Activated CD8-positive, alpha-beta T cell treated with anti-CD3 and anti-CD28 coated beads for 36 hours (primary cell): ENCODE results near the gene ACBD5. TPM values are rescaled to one million over a fixed set of nuclear protein-coding genes. Genes with fewer than 3 reads are reported as not detected.
A peak's percentile ranks its signal among the peaks of the same experiment; 100 is the strongest.

Experiments
- ATAC-seq: fragments of 200-7000 bp; cut with Tn5 transposase; one replicate; pipeline ENCODE4 v1.10.0; 2021; ENCODE audit warnings: mild to moderate bottlenecking, moderate library complexity
- CTCF ChIA-PET: fragments of 350-600 bp; sonication (Branson Sonifier 250); formaldehyde crosslinking; loops from one replicate; lab custom pipeline; 2021; ENCODE audit warnings: antibody characterized with exemption; lab: Charles Lee
- POLR2A ChIA-PET: fragments of 350-600 bp; sonication (Branson Sonifier 250); formaldehyde crosslinking; loops from one replicate; lab custom pipeline; 2021; ENCODE audit warnings: antibody characterized with exemption; lab: Charles Lee
- DNase-seq: peaks from one replicate; pipeline ENCODE4 v3.0.0-alpha.2; 2020
- H3K27ac Mint-ChIP-seq: one replicate; pipeline ENCODE4 v1.8.0; 2021; ENCODE audit warnings: mild to moderate bottlenecking, mixed read lengths
- H3K27me3 Mint-ChIP-seq: one replicate; pipeline ENCODE4 v1.8.0; 2021; ENCODE audit warnings: mixed read lengths
- H3K36me3 Mint-ChIP-seq: one replicate; pipeline ENCODE4 v1.8.0; 2021; ENCODE audit warnings: low read depth, mixed read lengths
- H3K4me1 Mint-ChIP-seq: one replicate; pipeline ENCODE4 v1.8.0; 2021; ENCODE audit warnings: low read depth, mixed read lengths
- H3K4me3 Mint-ChIP-seq: one replicate; pipeline ENCODE4 v1.8.0; 2021; ENCODE audit warnings: mild to moderate bottlenecking, moderate library complexity, mixed read lengths
- H3K9me3 Mint-ChIP-seq: one replicate; pipeline ENCODE4 v1.8.0; 2021; ENCODE audit warnings: mixed read lengths
- CTCF ChIP-seq: fragments of 200-600 bp; IDR thresholded peaks from one replicate; pipeline ENCODE4 v1.8.0; 2022; ENCODE audit warnings: antibody characterized with exemption, mild to moderate bottlenecking
- intact Hi-C: fragments of 100-400 bp; cut with micrococcal nuclease; formaldehyde crosslinking; loops from one replicate; pipeline ENCODE4 v1.10.0; 2022
- total RNA-seq, 2 experiments: library from RNA; stranded (reverse); gene quantifications; one replicate each; pipeline ENCODE4 v1.2.3, GENCODE V29; 2021

ACBD5 gene
- total RNA-seq, 2 experiments from 2014 or later = 17.0 to 19.0 TPM

- ChIA-PET CTCF (no interaction called here), POLR2A (interaction anchor here (1.1 kb wide), 1 partner anchor 22 kb away, joined by 3 read pairs; no protein-coding TSS in a partner anchor)
- H3K9me3 Mint-ChIP-seq = no peaks in the 10 kb centered on the region
- intact Hi-C loops = no loop called here
- TF ChIP-seq CTCF = no peak
- DNase-seq (no peak), ATAC-seq (no peak)
- no peak overlapping the region for H3K4me3 Mint-ChIP-seq
- no peaks in the 10 kb centered on the region for H3K27me3 Mint-ChIP-seq
- peaks cover 25% of the 10 kb centered on the region for H3K36me3 Mint-ChIP-seq
- peaks cover 12% of the 10 kb centered on the region for H3K4me1 Mint-ChIP-seq
- H3K27ac Mint-ChIP-seq = no peak overlapping the region
These were observed 5.2 kb upstream of the ACBD5 start for GRCh38 chr10:27245836-27246235.

- no peak for DNase-seq
- ChIA-PET CTCF (no interaction called here), POLR2A (no interaction called here)
- no peaks in the 10 kb centered on the region for H3K9me3 Mint-ChIP-seq
- peaks cover 12% of the 10 kb centered on the region for H3K4me1 Mint-ChIP-seq
- ATAC-seq = no peak
- H3K27ac Mint-ChIP-seq = no peak overlapping the region
- TF ChIP-seq CTCF = no peak
- H3K36me3 Mint-ChIP-seq = peaks cover 26% of the 10 kb centered on the region
- intact Hi-C loops = loop anchor here (5.0 kb wide), 1 partner anchor 143 kb away; the partner anchor contains the start of gene ANKRD26
- no peak overlapping the region for H3K4me3 Mint-ChIP-seq
- no peaks in the 10 kb centered on the region for H3K27me3 Mint-ChIP-seq
These were observed 4.4 kb upstream of the ACBD5 start for GRCh38 chr10:27244976-27245375.

GRCh38 chr10:27242951-27243551, 2.5 kb upstream of the ACBD5 start:
- peak; percentile 86 for DNase-seq
- peaks cover 19% of the 10 kb centered on the region for H3K4me1 Mint-ChIP-seq
- no peaks in the 10 kb centered on the region for H3K27me3 Mint-ChIP-seq
- H3K27ac Mint-ChIP-seq = peak overlapping the region; percentile 99
- peak overlapping the region; percentile 94 for H3K4me3 Mint-ChIP-seq
- ChIA-PET POLR2A (interaction anchor here (0.5 to 2.9 kb wide), 19 partner anchors 9 to 1092 kb away, joined by 3 to 38 read pairs (median 3); partner anchors contain the start of genes MASTL, RAB18 and YME1L1), CTCF (interaction anchor here (1.1 to 1.7 kb wide), 4 partner anchors 9 to 86 kb away, joined by 3 to 11 read pairs (median 4); no protein-coding TSS in a partner anchor)
- ATAC-seq = peak; percentile 48
- intact Hi-C loops = loop anchor here (1.0 to 5.0 kb wide), 2 partner anchors 88 to 141 kb away; partner anchors contain the start of genes ANKRD26 and MASTL
- H3K36me3 Mint-ChIP-seq = peaks cover 28% of the 10 kb centered on the region
- no peaks in the 10 kb centered on the region for H3K9me3 Mint-ChIP-seq
- no peak for TF ChIP-seq CTCF

GRCh38 chr10:27242473-27242950, 1.9 kb upstream of the ACBD5 start:
- CTCF ChIA-PET = interaction anchor here (1.3 to 1.7 kb wide), 3 partner anchors 9 to 85 kb away, joined by 3 to 11 read pairs (median 4); no protein-coding TSS in a partner anchor

More at GRCh38 chr10:27242473-27242950, 1.9 kb upstream of the ACBD5 start:
- Mint-ChIP-seq H3K4me1 (peaks cover 19% of the 10 kb centered on the region), H3K4me3 (peak overlapping the region; percentile 94), H3K9me3 (no peaks in the 10 kb centered on the region), H3K36me3 (peaks cover 28% of the 10 kb centered on the region), H3K27ac (peak overlapping the region; percentile 99), H3K27me3 (no peaks in the 10 kb centered on the region)
- POLR2A ChIA-PET = interaction anchor here (0.5 to 2.9 kb wide), 18 partner anchors 9 to 1092 kb away, joined by 3 to 38 read pairs (median 3); partner anchors contain the start of genes MASTL, RAB18 and YME1L1
- intact Hi-C loops = loop anchor here (1.0 to 5.0 kb wide), 2 partner anchors 87 to 140 kb away; partner anchors contain the start of genes ANKRD26 and MASTL
- DNase-seq (no peak), ATAC-seq (no peak)
- TF ChIP-seq CTCF = no peak
